RWPE2 (cell line): Measurements from ENCODE around the gene TMEM229B.

Experiments
- ATAC-seq: fragments of 200-7000 bp; cut with Tn5 transposase; 3 replicates; pipeline ENCODE4 v1.9.1; 2021; ENCODE audit warnings: low read depth
- DNase-seq: peaks from one replicate; pipeline ENCODE4 v3.0.0-alpha.2; 2020; ENCODE audit warnings: low spot score
- H3K27ac ChIP-seq: fragments of 450-650 bp; 2 replicates; pipeline ENCODE4 v1.5.1; 2017; ENCODE audit warnings: mild to moderate bottlenecking; ENCODE audit not compliant: poor library complexity, severe bottlenecking
- H3K27me3 ChIP-seq: fragments of 250-450 bp; sonication (Bioruptor Pico); 2 replicates; pipeline ENCODE4 v1.5.1; 2021; ENCODE audit warnings: mild to moderate bottlenecking, moderate library complexity; ENCODE audit not compliant: insufficient read depth, poor library complexity, severe bottlenecking
- H3K36me3 ChIP-seq: fragments of 250-450 bp; sonication (Bioruptor Pico); 2 replicates; pipeline ENCODE4 v1.5.1; 2020; ENCODE audit warnings: low read depth, mild to moderate bottlenecking, moderate library complexity
- H3K4me1 ChIP-seq: fragments of 250-450 bp; sonication (Bioruptor Pico); 2 replicates; pipeline ENCODE4 v1.5.1; 2021; ENCODE audit warnings: mild to moderate bottlenecking, moderate library complexity; ENCODE audit not compliant: insufficient read depth, poor library complexity, severe bottlenecking
- H3K4me3 ChIP-seq: fragments of 250-450 bp; sonication (Bioruptor Pico); 2 replicates; pipeline ENCODE4 v1.5.1; 2021; ENCODE audit warnings: mild to moderate bottlenecking, moderate library complexity; ENCODE audit not compliant: severe bottlenecking
- H3K9me3 ChIP-seq: fragments of 250-450 bp; sonication (Bioruptor Pico); 2 replicates; pipeline ENCODE4 v1.5.1; 2021; ENCODE audit warnings: mild to moderate bottlenecking, moderate library complexity; ENCODE audit not compliant: severe bottlenecking
- CTCF ChIP-seq: fragments of 450-650 bp; IDR thresholded peaks from one replicate; pipeline ENCODE4 v1.5.1; 2017; ENCODE audit warnings: mild to moderate bottlenecking, moderate library complexity; ENCODE audit not compliant: poor library complexity, severe bottlenecking

TMEM229B gene

GRCh38 chr14:67492538-67492937, 4.0 kb upstream of the TMEM229B start:
- DNase-seq (no peak), ATAC-seq (no peak)
- TF ChIP-seq CTCF, result no peak
- no peak overlapping the region for H3K4me3 ChIP-seq
- H3K27ac ChIP-seq, result no peak overlapping the region
- peaks cover 8% of the 10 kb centered on the region for H3K9me3 ChIP-seq
- H3K4me1 ChIP-seq, result no peaks in the 10 kb centered on the region
- no peaks in the 10 kb centered on the region for H3K36me3 ChIP-seq
- H3K27me3 ChIP-seq, result no peaks in the 10 kb centered on the region

GRCh38 chr14:67491741-67492507, 3.4 kb upstream of the TMEM229B start:
- no peaks in the 10 kb centered on the region for H3K4me1 ChIP-seq
- DNase-seq (no peak), ATAC-seq (no peak)
- H3K4me3 ChIP-seq, result no peak overlapping the region
- no peaks in the 10 kb centered on the region for H3K27me3 ChIP-seq
- no peak overlapping the region for H3K27ac ChIP-seq
- no peaks in the 10 kb centered on the region for H3K36me3 ChIP-seq
- TF ChIP-seq CTCF, result no peak
- H3K9me3 ChIP-seq, result peaks cover 8% of the 10 kb centered on the region

- H3K9me3 ChIP-seq, result peaks cover 8% of the 10 kb centered on the region
- no peak for ATAC-seq
- no peak for TF ChIP-seq CTCF
- no peak for DNase-seq
- no peaks in the 10 kb centered on the region for H3K4me1 ChIP-seq
- no peak overlapping the region for H3K4me3 ChIP-seq
- no peaks in the 10 kb centered on the region for H3K27me3 ChIP-seq
- no peaks in the 10 kb centered on the region for H3K36me3 ChIP-seq
- no peak overlapping the region for H3K27ac ChIP-seq
Observed at GRCh38 chr14:67491285-67491684, 2.8 kb upstream of the TMEM229B start.

- TF ChIP-seq CTCF, result no peak
- Histone ChIP-seq H3K27ac (no peak overlapping the region), H3K36me3 (no peaks in the 10 kb centered on the region), H3K9me3 (peaks cover 8% of the 10 kb centered on the region), H3K4me3 (no peak overlapping the region), H3K27me3 (no peaks in the 10 kb centered on the region), H3K4me1 (no peaks in the 10 kb centered on the region)
- ATAC-seq, result no peak
- no peak for DNase-seq
Observed at GRCh38 chr14:67490196-67490595, 1.7 kb upstream of the TMEM229B start.

GRCh38 chr14:67487332-67487731, 1.2 kb downstream of the TMEM229B start:
- Histone ChIP-seq H3K27ac (no peak overlapping the region), H3K9me3 (no peaks in the 10 kb centered on the region), H3K27me3 (no peaks in the 10 kb centered on the region), H3K36me3 (no peaks in the 10 kb centered on the region), H3K4me3 (no peak overlapping the region), H3K4me1 (no peaks in the 10 kb centered on the region)
- no peak for DNase-seq
- no peak for TF ChIP-seq CTCF
- ATAC-seq, result no peak
